AG04450 (cell line): ENCODE measurements around the gene POLR2L. TPM values are rescaled to one million over a fixed set of nuclear protein-coding genes. Genes with fewer than 3 reads are reported as not detected.

Source experiments
- CTCF ChIA-PET: fragments of 300-600, 350-600 bp; formaldehyde crosslinking; extraction: SDS; loops from one replicate; lab custom pipeline; 2022; ENCODE audit warnings: antibody characterized with exemption, inconsistent platforms; lab: Charles Lee
- POLR2A ChIA-PET: fragments of 350-600 bp; formaldehyde crosslinking; extraction: SDS; loops from one replicate; lab custom pipeline; 2021; ENCODE audit warnings: antibody characterized with exemption, inconsistent platforms; lab: Yijun Ruan, JAX
- DNase-seq: peaks from one replicate; pipeline ENCODE4 v3.0.0-alpha.2; 2011; ENCODE audit warnings: low read depth, low spot score
- H3K27ac ChIP-seq: one replicate; pipeline ENCODE4 v1.5.1; 2012; ENCODE audit warnings: low read depth, low read length, control low read depth
- H3K27me3 ChIP-seq: one replicate; pipeline ENCODE4 v1.6.0; 2012; ENCODE audit warnings: low read length; ENCODE audit not compliant: control insufficient read depth, insufficient read depth
- H3K4me3 ChIP-seq: 2 replicates; pipeline ENCODE4 v1.5.1; 2011; ENCODE audit warnings: mild to moderate bottlenecking, low read depth, low read length, control low read depth
- H3K9me3 ChIP-seq: 2 replicates; pipeline ENCODE4 v1.5.1; 2012; ENCODE audit warnings: low read length; ENCODE audit not compliant: control insufficient read depth, insufficient read depth
- CTCF ChIP-seq: IDR thresholded peaks from 2 replicates; pipeline ENCODE4 v1.5.1; 2011; ENCODE audit warnings: low read depth, low read length, control low read depth, inconsistent platforms
- polyA plus RNA-seq: library from polyadenylated mRNA; depleted of rRNA; stranded (reverse); fragments of >200 nt; gene quantifications from 2 replicates; pipeline ENCODE4 v1.2.3, GENCODE V29; 2011

Gene POLR2L
- polyA plus RNA-seq, 1 experiment, result 211 TPM

GRCh38 chr11:863023-863909 lies 20.9 kb upstream of the POLR2L start:
- no peak overlapping the region for H3K4me3 ChIP-seq
- no peaks in the 10 kb centered on the region; the same call in 1 of the 2 replicates for H3K9me3 ChIP-seq
- TF ChIP-seq CTCF, result no peak
- no peak for DNase-seq
- H3K27ac ChIP-seq, result no peak overlapping the region
- no peaks in the 10 kb centered on the region for H3K27me3 ChIP-seq
- CTCF ChIA-PET, result no interaction called here
- POLR2A ChIA-PET, result no interaction called here

- POLR2A ChIA-PET, result no interaction called here
- DNase-seq, result no peak
- Histone ChIP-seq H3K27ac (no peak overlapping the region), H3K9me3 (no peaks in the 10 kb centered on the region; the same call in 1 of the 2 replicates), H3K4me3 (no peak overlapping the region), H3K27me3 (no peaks in the 10 kb centered on the region)
- CTCF ChIA-PET, result no interaction called here
- TF ChIP-seq CTCF, result no peak
Measured at GRCh38 chr11:862696-863022, 20.3 kb upstream of the POLR2L start.

- ChIA-PET POLR2A (no interaction called here), CTCF (interaction anchor here (1.5 kb wide), 1 partner anchor 15 kb away, joined by 8 read pairs; no protein-coding TSS in a partner anchor)
- Histone ChIP-seq H3K9me3 (no peaks in the 10 kb centered on the region; the same call in 1 of the 2 replicates), H3K27ac (no peak overlapping the region), H3K4me3 (no peak overlapping the region), H3K27me3 (no peaks in the 10 kb centered on the region)
- no peak for TF ChIP-seq CTCF
- no peak for DNase-seq
Measured at GRCh38 chr11:862081-862661, 19.8 kb upstream of the POLR2L start.

- TF ChIP-seq CTCF, result no peak
- Histone ChIP-seq H3K9me3 (no peaks in the 10 kb centered on the region; the same call in 1 of the 2 replicates), H3K27ac (no peak overlapping the region), H3K27me3 (no peaks in the 10 kb centered on the region), H3K4me3 (no peak overlapping the region)
- CTCF ChIA-PET, result interaction anchor here (1.5 kb wide), 1 partner anchor 14 kb away, joined by 8 read pairs; no protein-coding TSS in a partner anchor
- POLR2A ChIA-PET, result no interaction called here
- DNase-seq, result no peak
Measured at GRCh38 chr11:861105-861479, 18.8 kb upstream of the POLR2L start.
